HG02610 (cell line): ENCODE measurements around the gene AGAP1.

Experiments
- ATAC-seq: cut with Tn5 transposase; IDR thresholded peaks from one replicate; pipeline ENCODE4 v1.9.1; 2021; ENCODE audit warnings: mild to moderate bottlenecking, moderate library complexity; ENCODE audit not compliant: unreplicated experiment

Gene AGAP1

GRCh38 chr2:235566415-235566814, 72.6 kb downstream of the AGAP1 start:
- no peak for ATAC-seq

GRCh38 chr2:235566931-235567495, 73.2 kb downstream of the AGAP1 start:
- ATAC-seq = no peak

- no peak for ATAC-seq
These were observed 74.0 kb downstream of the AGAP1 start for GRCh38 chr2:235567842-235568241.

- ATAC-seq = no peak
These were observed 74.6 kb downstream of the AGAP1 start for GRCh38 chr2:235568431-235568830.

- no peak for ATAC-seq
These were observed 76.0 kb downstream of the AGAP1 start for GRCh38 chr2:235569837-235570236.

- no peak for ATAC-seq
These were observed 76.4 kb downstream of the AGAP1 start for GRCh38 chr2:235570256-235570655.

GRCh38 chr2:235570966-235571692, 77.3 kb downstream of the AGAP1 start:
- no peak for ATAC-seq

DNA sequence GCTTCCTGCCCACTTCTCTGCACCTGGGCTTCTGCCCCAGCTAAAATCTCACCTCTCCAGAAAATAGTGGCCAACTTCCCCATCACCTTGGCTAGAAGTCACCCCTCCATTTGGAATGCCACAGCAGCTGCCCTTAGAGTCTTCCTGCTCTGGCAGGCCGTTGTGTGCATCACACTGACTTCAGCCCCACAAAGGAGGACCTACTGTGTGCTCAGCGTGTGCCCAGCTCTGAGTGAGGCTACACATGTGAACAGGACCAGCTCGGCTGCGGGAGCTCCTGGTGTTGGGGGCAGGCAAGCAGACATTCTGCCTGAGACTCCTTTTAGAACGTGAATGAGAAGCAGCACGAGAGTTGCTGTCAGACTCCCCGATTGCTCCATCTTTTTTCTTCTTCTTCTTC, 78.7 kb downstream of the AGAP1 start:
- no peak for ATAC-seq

- no peak for ATAC-seq
These were observed 79.7 kb downstream of the AGAP1 start for GRCh38 chr2:235573331-235574221.

DNA sequence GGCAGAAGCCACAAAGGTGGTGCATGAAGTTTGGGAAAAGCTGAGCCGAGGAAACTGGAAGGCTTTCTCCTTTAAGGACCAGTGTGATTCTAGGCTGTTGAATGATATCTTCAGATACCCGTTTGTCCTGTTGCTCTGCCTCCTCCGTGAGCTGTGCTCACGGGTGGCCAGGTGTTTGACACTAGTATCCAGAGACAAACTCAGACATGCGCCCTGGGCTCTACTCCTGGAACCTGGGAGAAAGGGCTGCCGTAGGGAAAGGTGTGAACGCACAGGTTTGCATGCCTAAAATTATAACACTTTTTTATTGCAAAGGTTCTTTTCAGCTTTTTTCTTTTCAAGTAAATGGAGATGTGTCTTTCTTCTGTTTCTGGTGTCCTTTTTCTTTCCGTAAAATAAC, 81.6 kb downstream of the AGAP1 start:
- no peak for ATAC-seq

DNA sequence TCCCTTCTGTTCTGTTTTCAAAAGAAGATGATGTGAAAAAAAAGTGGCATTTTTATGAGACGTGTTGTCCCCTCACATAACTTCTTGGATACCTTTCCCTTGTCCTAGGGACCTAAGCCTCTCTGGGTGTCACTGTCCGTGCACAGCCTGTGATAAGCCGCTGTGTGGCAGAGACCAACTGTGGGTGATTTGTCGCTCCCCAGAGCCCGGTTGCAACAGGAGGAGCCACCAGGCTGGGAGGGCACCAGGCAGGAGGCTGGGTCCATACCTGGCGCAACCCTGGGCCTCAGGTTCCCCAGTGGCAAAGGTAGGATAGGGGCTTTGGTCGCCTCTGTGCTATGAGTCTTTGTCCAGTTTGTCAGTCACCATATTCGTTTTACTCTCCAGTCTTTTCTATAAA, 82.1 kb downstream of the AGAP1 start:
- ATAC-seq = no peak

DNA sequence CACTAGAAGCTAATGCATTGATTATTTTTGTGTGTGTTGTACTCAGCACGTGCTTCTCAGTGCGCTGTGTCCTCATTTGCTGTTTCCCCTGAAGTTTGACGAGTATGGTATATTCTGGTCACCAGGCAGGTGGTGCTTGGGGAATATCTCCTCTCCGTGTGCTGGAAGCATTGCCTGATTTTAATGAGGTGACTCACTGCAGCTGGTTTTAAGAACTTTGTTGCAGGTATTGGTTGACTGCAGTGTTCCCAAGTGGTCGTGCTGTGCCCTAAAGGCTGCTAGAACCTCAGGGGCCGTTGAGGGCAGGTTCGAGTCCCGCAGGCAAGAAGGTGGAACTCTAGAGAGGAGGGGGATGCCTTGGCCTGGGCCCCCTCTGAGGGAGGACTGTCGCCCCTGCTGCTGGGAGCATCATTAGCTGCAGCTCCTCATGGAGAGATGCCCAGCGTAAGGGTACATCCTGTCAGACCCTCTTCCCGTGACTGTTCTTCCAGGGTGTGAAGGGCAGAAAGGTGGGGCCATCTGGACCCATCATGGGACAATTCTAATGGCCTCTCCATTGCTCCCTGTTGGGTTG, 82.6 kb downstream of the AGAP1 start:
- no peak for ATAC-seq

GRCh38 chr2:235577404-235578330, 83.8 kb downstream of the AGAP1 start:
- ATAC-seq = no peak

DNA sequence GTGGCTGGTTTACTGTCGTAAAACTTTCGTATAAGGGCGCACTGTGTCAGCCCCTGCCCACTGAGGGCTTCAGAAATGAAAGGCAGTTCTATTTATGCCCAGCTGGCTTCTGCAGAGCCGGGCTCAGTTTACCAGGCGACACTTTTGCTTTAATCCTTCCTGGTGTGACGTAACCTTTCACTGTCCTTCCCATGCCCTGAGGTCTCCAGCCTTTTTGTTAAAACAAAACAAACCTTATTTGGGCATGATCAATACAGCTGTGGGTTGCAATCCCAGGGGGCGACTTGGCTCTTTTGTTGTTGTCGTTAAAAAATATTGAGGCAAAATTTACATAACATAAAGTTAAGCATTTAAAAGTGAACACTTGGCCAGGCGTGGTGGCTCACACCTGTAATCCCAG, 85.3 kb downstream of the AGAP1 start:
- no peak for ATAC-seq

DNA sequence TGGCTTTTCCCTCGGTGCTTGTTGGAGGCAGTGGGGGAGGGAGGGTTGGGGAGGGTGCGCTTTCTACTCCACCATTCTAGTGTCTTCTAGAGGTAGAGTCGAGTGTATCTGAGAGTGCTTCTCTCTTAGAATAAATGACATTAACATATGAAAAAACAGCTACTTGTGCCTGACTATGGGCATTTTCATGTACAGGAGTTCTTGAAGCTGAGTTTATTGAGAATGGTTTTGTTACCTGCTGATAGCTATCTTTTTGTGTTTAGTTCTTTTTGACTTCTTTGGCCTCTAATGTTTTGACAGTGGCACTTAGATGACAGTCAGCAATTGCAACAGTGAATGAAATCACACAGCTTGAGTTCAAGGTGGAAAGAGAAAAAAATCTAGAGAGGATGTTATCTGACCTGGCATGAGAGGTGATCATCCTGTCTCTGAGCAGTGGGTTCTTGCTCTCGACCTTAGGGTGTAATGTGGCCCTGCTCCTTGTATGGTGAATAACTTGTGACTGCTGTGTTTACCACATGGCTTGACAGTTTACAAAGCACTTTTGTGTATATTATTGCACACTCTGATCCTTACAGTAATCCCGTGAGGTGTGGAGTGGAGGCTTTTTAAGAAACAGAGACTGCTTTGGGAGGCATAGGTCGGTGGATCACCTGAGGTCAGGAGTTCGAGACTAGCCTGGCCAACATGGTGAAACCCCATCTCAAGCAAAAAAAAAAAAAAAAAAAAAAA, 86.7 kb downstream of the AGAP1 start:
- no peak for ATAC-seq

DNA sequence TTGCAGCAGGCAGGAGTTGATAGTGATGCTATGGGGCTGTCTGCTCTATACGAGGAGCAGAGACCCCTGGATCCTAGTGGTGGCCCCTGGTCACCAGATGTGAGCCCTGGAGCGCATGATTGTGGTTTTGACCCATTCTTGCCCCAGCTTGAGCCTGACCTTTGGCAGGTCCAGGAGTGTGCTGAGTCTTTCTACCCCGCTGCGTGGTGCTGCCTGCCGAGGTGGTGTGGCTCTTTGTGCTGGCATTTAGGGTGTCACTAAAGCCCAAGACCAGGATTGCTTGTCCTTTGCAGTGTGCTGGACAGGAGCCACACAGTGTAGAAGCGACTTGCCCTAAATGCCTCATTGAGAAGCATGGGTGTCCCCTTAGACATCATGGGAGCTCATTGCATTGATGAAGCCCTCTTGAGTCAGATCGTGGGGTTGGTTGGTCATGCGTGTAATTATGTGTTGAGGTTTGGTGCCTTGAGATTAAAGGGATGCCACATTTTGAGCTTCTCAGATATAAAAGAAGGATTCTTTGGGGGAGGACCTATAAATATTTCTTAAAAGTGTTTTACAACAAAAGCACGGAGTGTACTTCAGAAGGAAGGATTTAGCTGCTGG, 88.3 kb downstream of the AGAP1 start:
- no peak for ATAC-seq

DNA sequence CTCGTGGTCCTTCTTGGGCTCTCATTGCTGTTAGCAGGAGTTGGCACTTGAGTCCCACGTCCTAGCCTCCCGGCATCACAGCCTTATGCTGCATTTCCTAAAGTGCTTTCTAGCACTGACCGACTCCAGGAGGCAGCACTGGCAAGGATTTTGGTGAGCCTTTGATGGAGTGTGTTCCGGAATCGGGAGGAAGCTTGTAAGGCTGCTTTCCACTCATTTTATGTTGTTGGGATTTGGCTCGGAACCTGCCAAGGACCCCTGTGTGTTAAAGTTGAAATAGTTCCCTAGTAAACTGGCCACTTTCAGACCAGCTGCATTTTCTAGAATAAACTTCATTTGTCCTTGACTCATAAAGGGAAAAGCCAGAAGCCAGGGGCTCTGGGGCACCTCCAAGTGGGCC, 88.9 kb downstream of the AGAP1 start:
- ATAC-seq = no peak

DNA sequence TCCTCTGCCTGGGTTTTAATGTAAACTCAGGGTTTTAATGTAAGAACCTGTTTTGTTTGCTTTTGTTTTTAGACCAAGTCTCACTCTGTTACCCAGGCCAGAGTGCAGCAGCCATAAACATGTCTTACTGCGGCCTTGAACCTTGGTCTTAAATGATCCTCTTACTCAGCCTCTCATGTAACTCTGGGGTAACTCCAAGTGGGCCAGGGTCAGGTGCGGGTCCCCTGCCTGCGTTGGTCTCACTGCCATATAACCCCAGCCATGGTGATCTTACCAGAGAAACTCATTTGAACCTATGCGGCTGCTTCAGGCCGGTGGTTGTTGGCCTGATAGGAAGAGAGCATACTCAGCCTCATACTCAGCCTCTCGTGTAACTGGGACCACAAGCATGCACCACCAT, 89.3 kb downstream of the AGAP1 start:
- no peak for ATAC-seq

GRCh38 chr2:235583925-235584637, 90.2 kb downstream of the AGAP1 start:
- no peak for ATAC-seq
